ENCODE data around the gene CCNH.

The CCNH gene

DNA sequence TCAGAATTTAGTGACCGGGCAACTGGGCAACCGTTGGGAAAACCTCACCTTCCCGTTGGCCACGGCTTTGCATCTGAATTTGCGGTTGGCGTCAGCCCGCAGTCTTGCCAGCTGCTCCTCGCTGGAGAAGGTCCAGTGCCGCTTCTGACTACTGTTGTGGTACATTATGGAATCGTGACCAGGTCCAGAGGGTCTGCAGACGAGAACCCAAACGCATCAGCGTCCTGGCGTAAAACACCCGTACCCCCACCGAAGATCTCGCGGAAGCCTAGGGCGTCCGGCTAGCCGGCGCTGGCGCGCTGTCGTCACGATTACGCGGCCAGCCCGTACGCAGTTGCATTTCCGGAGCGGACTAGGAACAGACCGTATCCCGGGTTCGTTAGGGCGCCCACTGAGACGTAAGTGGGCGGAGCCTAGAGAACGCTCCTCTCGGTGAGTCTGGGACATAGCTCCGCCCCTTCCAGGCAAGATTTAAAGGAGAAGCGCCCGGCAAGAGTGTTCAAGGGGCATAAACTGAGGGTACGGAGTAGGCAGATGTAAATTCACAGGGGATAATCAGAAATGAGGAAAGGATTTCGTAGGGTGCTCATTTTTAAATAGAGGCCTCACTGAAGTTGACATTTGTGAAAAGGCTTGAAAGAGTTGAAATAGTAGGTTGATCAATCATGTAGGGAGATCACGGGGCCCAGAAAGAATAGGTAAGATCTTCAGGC is at the start of gene CCNH:
Gene CCNH (minus strand): TSS at position 301 of the 713 bp plus-strand sequence. CDS start 136 bp downstream, at position 165.
- DNase-seq: peak; percentile 97

DNA sequence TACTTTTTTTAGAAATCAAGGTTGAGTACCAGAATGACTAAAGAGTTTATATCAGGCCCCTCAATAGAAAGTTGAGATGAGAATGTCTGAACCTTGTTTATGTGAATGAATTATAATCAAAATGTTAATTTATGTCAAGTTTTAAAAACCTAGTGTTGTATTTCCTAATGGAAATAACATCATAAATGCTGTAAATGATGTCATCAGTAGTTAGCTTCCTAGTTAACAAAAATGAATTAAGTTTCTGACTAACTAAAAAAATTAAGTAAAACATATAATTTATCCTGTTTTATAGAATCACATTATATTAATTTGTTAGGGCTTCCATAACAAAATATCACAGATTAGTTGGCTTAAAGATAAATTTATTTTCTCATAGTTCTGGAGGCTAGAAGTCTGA is 45.0 kb upstream of the CCNH start:
- no peak for DNase-seq

DNA sequence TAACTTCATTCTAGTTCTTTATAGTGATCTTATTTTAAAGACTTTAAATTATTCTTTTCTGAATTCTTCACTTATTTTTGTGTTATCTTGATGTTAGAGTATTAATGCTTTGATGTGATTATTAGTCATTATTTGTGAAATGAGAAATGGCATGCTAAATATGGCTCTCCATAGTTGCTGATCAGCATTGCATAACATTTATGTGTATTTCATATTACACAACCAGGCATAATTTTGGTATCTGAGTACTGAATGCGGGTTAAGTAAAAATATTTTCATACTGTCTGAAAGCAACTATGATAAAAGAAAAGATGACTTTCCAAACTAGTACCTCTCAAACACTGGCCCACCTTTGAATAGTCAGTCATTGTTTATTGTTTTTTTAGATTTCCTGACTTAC is 41.1 kb upstream of the CCNH start:
- DNase-seq: no peak

DNA sequence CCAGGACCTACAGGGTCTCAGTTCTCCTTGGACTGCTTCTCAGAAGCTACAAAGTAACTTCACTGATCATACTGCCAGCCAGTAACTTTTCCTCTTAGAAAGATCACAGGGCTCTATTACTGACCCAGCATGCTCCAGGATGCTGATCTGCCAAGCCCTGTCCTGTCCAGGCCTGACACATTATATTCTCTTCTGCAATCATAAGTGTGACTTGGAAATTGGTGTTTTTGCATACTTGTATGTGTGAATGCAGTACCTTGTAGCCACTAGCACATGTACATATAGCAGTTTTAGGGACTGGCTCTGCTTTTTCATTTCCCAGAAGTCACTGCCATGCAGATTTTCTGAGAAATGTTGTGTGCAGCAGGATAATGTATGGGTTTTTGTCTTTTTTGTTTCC is 40.1 kb upstream of the CCNH start:
- no peak for DNase-seq

DNA sequence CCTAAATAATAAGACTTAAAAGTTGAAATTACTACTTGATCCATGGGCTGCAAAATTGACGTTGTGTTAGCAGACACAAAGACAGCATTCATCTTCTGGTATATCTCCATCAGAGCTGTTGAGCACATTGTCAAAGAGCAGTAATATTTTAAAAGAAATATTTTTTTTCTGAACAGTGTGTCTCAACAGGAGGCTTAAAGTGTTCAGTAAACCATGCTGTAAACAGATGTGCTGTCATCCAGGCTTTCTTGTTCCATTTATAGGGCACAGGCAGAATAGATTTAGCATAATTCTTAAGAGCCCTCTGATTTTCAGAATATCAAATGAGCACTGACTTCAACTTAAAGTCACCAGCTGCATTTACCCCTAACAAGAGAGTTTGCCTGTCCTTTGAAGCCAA is 29.7 kb upstream of the CCNH start:
- no peak for DNase-seq

DNA sequence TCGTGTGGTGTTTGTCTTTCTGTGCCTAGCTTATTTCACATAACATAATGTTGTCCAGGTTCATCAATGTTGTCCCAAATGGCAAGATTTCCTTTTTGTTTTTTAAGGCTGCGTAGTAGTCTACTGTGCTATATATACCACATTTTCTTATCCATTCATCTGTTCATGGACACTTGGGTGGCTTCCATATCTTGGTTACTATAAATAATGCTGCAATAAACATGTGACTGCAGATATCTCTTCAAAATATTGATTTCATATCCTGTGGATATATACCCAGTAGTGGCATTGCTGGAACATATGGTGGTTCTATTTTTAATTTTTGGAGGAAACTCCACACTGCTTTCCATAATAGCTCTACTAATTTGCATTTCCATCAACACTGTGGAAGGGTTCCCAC is 25.5 kb upstream of the CCNH start:
- DNase-seq: no peak

DNA sequence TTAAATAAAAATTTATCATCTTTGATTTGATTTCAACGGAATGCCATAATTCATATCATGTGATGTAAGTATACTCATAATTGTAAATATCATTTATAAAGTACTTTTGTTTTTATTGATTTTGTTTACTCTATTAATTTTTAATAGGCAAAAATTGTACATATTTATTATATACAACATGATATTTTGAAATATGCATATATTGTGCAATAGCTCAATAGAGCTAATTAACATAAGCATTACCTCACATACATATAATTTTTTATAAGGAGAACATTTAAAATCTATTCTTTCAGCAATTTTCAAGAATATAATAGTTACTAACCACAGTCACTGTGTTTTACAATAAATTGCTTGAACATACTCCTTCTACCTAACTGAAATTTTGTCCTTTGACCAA is 25.0 kb upstream of the CCNH start:
- no peak for DNase-seq

DNA sequence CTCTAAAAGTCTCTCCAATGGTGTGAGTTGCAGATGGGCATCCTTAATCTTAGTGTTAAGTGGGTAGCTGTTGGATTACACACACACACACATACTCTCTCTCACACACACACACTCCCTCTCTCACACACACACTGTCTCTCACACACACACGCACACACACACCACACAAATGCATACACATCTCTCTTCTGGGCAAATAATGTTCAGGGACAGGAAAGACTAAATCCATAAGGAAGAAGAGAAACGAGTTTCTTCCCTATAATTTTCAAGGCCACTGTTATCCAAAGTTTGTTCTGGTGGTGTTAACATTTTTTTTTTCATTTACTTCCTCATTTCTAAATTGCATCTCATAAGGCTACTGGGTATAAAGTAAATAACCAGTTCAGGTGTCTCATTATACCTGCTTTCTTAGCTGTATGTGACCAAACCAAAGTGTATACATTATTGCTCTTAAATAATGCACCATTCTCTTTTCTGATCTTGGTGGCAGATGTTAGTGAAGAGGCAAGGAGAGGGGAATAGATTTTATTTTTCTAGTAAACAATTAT is 22.5 kb upstream of the CCNH start:
- no peak for DNase-seq

DNA sequence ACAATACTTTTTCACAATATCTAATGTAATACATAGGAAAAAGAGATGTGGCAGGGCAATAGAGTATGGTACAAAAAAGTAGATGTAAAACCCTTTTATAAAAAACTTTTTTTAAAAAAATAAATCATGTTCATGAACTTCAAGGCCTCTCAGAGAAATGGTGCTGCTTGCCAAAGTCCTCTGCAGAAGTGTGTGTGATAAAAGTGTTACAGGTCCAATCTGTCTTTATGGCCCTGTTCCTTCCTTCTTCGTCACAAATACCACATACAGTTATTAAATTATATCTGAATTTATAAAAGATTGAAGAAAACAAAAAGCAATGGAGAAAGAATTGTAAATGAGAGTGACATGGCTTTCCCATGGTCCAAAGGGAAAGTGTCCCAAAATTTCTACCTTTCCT is 21.7 kb upstream of the CCNH start:
- no peak for DNase-seq

DNA sequence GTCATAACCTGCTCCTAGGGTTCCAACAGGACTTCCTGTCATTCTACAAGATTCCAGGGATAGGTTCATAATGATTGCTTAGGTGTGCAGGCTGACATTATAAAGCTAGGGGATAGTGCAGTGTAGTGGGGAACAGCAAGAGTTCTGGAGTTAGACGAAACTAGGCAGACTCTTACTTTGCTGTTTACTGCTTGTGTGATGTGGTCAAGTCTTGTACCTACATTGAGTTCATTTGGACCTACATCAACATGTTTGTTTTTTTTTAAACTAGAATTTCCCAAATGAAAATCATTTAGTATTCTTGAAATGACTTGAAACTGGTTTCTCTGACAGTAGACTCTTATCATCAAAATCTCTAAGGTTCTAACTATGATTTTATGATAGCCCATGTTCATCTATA is 21.2 kb upstream of the CCNH start:
- no peak for DNase-seq

DNA sequence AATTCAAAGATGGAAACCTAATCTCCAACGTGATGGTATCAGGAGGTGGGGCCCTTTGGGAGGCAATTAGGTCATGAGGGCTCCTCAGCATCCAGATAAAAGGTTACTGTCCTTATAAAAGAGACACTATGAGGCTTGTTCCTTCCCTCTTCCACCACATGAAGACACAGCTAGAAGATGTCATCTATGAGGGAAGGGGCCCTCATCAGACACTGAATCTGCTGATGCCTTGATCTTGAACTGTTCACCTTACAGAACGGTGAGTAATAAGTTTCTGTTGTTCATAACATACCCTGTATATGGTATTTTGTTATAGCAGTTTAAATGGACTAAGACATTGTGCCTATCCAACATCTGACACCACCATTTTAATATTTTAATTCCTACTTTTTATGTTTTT is 19.7 kb upstream of the CCNH start:
- DNase-seq: no peak

DNA sequence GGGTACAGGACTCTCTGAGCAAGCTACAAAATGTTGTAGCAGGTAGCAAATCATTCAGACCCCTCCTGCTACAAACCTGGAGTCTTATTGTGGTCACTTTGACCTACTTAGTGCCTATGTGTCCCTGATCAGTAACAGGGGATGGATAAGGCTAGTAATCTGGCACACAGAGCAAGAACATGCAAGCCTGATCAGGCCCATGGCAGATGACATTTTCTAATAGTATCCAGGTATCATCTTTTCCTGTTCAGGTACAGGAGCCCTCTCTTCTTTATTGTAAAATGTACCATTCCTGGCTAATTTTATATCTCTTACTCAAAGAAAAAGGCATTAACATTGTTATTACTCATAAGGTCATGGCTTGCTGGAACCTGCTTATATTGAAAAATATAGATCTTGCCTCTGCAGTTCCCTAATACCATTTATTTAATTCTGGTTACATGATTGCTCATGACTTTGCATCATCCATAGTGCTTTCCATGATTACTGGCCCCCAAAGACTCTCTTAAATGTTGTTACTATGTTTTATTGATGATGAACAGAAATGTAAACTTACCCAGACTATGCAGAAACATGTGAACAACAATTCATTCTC is 18.2 kb upstream of the CCNH start:
- DNase-seq: no peak

DNA sequence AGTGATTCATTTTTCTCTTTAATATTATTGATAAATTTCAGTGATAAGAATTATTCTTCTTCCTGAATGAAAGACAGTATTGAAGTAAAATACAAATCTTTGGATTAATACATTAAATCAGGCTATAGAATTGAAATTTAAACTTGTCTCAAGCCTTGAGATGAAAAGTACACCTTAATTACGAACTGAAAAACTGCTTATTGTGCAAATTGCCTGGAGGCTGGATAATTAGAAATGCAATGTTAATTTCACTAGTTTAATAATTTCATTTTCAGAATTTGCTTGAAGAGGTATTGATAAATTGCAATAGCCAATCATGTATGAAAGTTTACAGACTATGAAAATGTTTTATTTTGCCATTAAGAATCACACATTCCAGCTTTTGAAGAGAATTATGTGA is 11.0 kb upstream of the CCNH start:
- no peak for DNase-seq

DNA sequence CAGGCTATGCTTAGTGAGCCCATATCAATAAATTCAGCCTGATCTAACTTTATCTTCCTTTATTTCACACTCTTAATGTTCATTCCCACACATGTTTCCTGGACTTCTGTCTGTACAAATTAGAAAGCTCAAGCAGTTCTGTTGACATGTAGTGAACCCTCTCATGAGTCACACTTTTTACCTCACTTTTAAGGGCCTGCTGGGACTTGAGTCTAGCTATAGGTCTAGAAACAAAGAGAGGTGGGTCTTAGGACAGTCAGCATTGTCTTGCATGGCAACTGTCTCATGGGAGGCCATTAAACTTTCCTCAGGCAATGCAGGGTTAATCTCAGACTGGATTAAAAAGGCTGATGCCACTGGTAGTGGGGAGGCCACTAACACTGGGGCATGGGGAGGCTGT is 8.6 kb upstream of the CCNH start:
- no peak for DNase-seq

DNA sequence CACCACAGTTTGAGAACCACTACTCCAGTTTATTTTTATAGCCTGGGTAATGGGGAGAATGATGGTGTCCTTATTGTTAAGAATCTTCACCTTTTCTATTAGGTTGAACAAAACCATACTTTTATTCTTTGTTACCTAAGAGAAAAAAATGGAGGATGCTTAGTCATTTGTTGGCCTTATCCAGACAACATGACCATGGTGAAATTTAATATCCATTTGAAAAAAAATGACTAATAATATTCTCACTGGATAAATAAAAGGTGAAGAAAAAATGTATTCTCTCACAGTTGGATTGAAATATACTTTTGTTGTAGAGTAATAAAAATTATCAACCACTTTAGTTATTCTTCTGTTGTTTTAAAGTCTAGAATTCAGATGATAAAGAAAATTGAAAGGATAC is 5.8 kb upstream of the CCNH start:
- no peak for DNase-seq

DNA sequence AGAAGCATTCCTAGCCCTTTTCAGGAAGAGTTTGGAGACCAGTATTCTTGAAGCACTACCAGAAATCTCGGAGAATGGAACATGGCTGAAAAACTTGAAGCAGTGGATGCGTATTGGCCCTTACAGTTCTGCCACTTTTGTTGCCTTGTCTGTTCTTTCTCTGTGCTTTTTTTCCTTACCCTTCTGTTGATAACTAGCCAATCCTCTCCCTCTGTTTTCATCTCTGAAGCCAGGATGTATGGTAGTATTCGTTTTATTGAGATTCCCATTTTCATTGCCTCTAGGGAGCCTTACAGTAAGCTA is 564 bp upstream of the CCNH start:
- no peak for DNase-seq

DNA sequence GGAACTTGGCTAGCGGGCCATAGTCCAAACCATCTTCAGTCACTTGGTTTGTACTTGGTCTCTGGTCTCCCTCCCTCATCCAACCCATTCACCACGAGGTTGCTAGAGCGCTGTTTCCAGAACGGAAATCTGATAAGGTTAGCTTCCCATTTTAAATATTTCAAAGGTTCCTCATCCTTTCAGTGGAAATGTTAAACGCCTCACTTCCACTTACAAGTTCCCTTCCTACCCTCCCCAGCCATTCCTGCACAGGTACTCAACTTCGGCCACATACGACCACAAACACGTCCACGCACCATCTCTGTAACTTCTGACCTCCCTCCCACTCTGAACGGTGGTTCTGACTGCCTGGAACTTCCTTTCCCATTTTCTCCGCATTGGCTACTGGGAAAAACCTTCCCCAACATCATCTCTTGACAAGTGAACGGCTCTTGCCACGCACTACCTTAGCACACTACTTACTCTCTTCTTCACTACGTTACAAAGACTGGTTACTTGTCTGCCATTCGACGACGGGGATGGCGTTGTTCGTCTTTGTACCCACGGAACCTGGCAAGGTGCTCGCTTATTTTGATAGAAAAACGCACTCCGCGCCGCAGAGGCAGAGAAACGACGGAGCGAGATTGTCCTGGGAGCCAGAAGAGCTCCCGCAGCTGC is 629 bp downstream of the CCNH start:
- DNase-seq: peak; percentile 41

DNA sequence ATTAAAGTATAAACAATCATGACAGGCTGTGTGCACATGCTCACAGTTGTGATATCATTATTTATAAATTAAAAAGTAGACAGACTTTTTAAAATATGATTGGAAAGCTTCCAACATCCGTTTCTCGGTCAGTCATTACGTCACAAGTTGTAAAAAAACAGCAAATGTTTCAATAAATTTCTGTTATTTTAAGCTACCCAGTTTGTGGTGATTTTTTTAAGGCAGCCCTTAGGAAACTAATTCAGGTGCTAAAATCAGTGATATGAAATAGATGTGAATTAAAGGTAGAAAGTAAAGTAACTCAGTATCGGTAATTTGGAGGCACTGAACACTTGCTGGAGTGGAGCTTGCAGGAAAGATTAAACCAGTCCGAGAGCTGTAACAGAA is 1.2 kb downstream of the CCNH start:
- DNase-seq: no peak

DNA sequence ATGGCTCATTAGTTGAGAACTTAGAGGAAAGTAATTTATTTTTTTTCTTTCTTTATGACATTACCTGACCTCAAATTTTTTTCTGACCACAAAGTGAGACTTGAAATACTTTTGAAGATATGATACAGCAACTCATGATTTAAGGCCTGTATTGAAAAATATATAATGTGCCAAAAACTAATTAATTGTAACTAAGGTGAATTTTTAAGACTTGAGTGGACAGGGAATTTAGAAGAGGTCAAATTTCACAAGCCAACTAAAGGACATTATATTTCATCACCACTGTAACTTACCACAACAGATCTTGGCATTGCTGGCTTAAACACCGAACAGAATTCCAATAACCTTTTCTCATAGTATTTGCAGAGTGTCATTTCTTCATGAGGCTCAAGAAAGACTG is 1.8 kb downstream of the CCNH start:
- no peak for DNase-seq

DNA sequence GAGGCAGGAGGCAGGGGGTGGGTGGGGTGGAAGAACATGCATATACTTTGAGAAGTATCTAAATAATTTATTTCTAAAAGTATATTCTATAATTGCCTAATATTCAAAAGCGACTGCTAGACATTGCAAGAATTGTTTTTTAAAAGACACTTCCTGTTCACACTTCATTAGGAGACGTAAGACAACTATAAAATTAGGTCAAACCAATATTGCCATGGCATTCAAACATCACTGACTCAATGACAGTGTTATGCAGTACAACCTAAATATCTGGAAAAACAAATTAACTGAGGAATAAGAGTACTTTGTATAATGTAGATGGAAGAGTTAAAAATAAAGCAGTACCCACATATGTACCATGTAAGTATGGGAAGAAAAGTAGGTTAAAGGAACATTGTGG is 4.5 kb downstream of the CCNH start:
- DNase-seq: no peak

DNA sequence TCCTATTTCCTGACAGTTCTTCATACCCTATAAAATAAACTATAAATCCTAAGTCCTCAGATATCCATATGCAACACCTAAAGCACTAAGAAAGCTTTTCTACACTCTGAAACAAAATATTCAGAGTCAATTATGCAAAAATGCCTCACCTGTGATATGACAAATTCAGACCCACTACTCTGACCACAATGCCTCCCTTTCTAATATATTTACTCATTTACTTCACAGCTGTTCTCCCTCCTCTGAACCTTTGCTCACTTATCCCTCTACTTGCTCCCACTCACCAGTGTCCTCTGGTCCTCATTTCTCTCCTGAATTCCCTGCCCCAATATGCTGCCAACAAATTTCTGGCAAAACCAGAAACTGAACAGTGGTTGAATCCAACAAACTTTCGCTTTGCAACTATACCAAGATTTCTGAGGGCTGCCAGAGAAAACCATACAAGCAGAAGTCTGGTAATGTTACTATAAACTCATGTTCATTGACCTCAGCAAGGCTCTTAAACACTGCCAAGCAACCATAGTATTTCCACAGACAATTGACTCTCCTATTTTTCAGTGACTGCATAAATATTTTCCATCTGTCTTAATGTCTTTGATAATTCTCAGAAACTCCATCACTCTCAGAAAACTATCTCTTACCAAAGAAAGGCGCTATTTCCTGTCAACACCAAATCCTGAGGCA is 7.1 kb downstream of the CCNH start:
- no peak for DNase-seq

DNA sequence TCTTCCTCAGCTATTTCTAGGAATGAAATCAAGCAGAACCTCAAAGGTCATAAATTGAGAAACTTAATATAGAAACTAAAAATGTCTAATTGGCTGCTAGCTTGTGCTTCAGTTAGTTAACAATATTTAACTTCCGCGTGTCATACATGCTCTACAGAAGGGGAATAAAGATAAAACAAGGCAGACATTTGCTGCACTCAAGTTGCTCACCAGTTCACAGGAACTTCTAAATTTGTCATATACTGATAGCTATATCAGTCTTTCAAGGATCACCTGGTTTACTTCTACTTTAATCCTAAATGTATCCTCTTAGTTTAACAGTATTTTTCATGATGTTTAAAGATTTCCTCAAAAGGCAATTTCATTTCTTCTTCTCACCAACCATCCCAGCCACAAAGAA is 8.4 kb downstream of the CCNH start:
- no peak for DNase-seq

DNA sequence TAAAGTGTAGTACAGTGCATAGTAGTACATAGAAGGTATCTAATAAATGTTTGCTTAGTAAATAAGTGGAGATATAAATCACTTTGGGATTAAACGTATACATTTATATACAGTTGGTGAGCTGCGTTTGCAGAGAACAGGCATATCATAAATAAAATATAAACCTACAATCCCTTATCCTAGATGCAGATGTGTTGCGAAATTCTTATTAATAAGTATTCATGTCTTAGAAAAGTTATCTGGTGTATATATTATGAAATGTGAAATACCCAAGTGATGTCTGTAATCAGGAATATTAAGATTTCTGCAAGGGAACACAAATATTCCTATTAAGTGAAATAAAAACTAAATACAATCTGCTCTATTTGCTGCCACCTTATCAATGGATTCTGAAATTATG is 8.8 kb downstream of the CCNH start:
- no peak for DNase-seq

DNA sequence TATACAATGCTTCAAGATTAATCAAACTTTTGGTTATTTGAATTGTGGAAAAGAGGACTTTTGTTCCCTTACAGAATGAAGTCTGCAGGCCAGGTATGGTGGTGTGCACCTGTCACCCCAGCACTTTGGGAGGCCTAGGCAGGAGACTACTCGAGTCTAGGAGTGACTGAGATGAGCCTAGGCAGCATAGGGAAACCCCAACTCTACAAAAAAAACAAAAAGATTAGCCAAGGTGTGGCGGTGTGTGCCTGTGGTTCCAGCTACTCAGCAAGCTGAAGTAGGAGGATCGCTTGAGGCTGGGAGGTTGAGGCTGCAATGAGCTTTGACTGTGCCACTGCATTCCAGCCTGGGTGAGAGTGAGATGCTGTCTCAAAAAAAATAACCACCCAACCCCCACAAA is 9.3 kb downstream of the CCNH start:
- no peak for DNase-seq
